Measurements from ENCODE around the gene CKM.

DNA sequence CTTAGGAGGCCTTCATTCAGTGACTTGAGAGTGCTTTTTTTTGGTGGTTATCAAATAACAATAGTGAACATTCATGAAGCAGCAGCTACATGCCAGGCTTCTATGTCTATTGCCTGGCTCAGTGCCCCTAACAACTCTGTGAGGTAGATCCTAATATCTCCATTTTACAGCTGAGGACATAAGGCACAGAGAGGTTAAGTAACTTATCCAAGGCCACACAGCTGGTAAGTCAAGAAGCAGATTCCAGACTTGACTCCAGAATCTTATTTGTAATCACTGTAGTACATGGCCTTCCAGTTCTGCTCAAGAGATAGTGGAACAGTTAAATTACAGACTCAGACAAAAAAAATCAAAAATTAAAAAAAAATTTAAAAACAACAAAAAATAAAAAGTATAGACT is 26.8 kb downstream of the CKM start:
- TF ChIP-seq YY1 (IDR thresholded peaks at IDR 0.05; ENCODE audit: insufficient read depth, insufficient read length), result no peak
- TF ChIP-seq ZNF274 (IDR thresholded peaks at IDR 0.05; ENCODE audit: low read depth, low read length), result no peak
